Activated CD4-positive, alpha-beta memory T cell treated with anti-CD3 and anti-CD28 coated beads, Interleukin-2, amount 10 ng/mL, durations not matched to agents 7 days and 5 days (primary cell): Measurements from ENCODE around the gene EHD4. TPM values are rescaled to one million over a fixed set of nuclear protein-coding genes. Genes with fewer than 3 reads are reported as not detected.

Experiments used
- CTCF ChIA-PET: fragments of 350-600 bp; sonication (Branson Sonifier 250); formaldehyde crosslinking; loops from one replicate; lab custom pipeline; 2021; ENCODE audit warnings: antibody characterized with exemption, inconsistent platforms; lab: Charles Lee
- POLR2A ChIA-PET: fragments of 350-600 bp; sonication (Branson Sonifier 250); formaldehyde crosslinking; loops from one replicate; lab custom pipeline; 2021; ENCODE audit warnings: antibody characterized with exemption; lab: Charles Lee
- DNase-seq: peaks from one replicate; pipeline ENCODE4 v3.0.0-alpha.2; 2020
- H3K27ac Mint-ChIP-seq: one replicate; pipeline ENCODE4 v1.8.0; 2021; ENCODE audit warnings: mild to moderate bottlenecking, mixed read lengths
- H3K27me3 Mint-ChIP-seq: one replicate; pipeline ENCODE4 v1.8.0; 2021; ENCODE audit warnings: mixed read lengths
- H3K36me3 Mint-ChIP-seq: one replicate; pipeline ENCODE4 v1.8.0; 2021; ENCODE audit warnings: low read depth, mixed read lengths
- H3K4me1 Mint-ChIP-seq: one replicate; pipeline ENCODE4 v1.8.0; 2021; ENCODE audit warnings: mixed read lengths
- H3K4me3 Mint-ChIP-seq: one replicate; pipeline ENCODE4 v1.8.0; 2021; ENCODE audit warnings: mild to moderate bottlenecking, mixed read lengths
- H3K9me3 Mint-ChIP-seq: one replicate; pipeline ENCODE4 v1.8.0; 2021; ENCODE audit warnings: mixed read lengths
- total RNA-seq, 2 experiments: library from RNA; stranded (reverse); gene quantifications; one replicate each; pipeline ENCODE4 v1.2.3, GENCODE V29; 2021

The EHD4 gene
- total RNA-seq, 2 experiments from 2014 or later = 25.0 to 25.3 TPM

- Mint-ChIP-seq H3K4me3 (no peak overlapping the region), H3K4me1 (no peaks in the 10 kb centered on the region), H3K9me3 (no peaks in the 10 kb centered on the region), H3K27ac (no peak overlapping the region), H3K36me3 (no peaks in the 10 kb centered on the region), H3K27me3 (no peaks in the 10 kb centered on the region)
- no peak for DNase-seq
- POLR2A ChIA-PET = no interaction called here
- CTCF ChIA-PET = interaction anchor here (0.6 kb wide), 2 partner anchors 182 to 208 kb away, joined by 3 read pairs; no protein-coding TSS in a partner anchor
Measured at GRCh38 chr15:41992151-41992802, 19.9 kb upstream of the EHD4 start.

- H3K36me3 Mint-ChIP-seq = no peaks in the 10 kb centered on the region
- POLR2A ChIA-PET = no interaction called here
Measured at GRCh38 chr15:41990691-41991090, 18.3 kb upstream of the EHD4 start.

GRCh38 chr15:41990243-41990605 is 17.9 kb upstream of the EHD4 start:
- DNase-seq = no peak
- Mint-ChIP-seq H3K27me3 (no peaks in the 10 kb centered on the region), H3K4me1 (no peaks in the 10 kb centered on the region), H3K9me3 (no peaks in the 10 kb centered on the region), H3K4me3 (no peak overlapping the region), H3K36me3 (no peaks in the 10 kb centered on the region), H3K27ac (no peak overlapping the region)
- ChIA-PET CTCF (interaction anchor here (0.8 to 4.2 kb wide), 19 partner anchors 9 to 148 kb away, joined by 3 to 44 read pairs (median 5); no protein-coding TSS in a partner anchor), POLR2A (interaction anchor here (1.1 kb wide), 1 partner anchor 17 kb away, joined by 3 read pairs; no protein-coding TSS in a partner anchor)

More at GRCh38 chr15:41990691-41991090, 18.3 kb upstream of the EHD4 start:
- H3K4me3 Mint-ChIP-seq = no peak overlapping the region
- CTCF ChIA-PET = interaction anchor here (1.1 to 4.2 kb wide), 13 partner anchors 9 to 148 kb away, joined by 3 to 44 read pairs (median 5); no protein-coding TSS in a partner anchor
- H3K27ac Mint-ChIP-seq = no peak overlapping the region
- H3K4me1 Mint-ChIP-seq = no peaks in the 10 kb centered on the region
- no peaks in the 10 kb centered on the region for H3K27me3 Mint-ChIP-seq
- no peaks in the 10 kb centered on the region for H3K9me3 Mint-ChIP-seq
- no peak for DNase-seq

GRCh38 chr15:41989573-41990242 is 17.4 kb upstream of the EHD4 start:
- POLR2A ChIA-PET = interaction anchor here (0.8 to 1.1 kb wide), 3 partner anchors 17 to 70 kb away, joined by 3 to 4 read pairs (median 3); no protein-coding TSS in a partner anchor

GRCh38 chr15:41988896-41989572 is 16.7 kb upstream of the EHD4 start:
- H3K36me3 Mint-ChIP-seq = no peaks in the 10 kb centered on the region
- DNase-seq = no peak
- POLR2A ChIA-PET = interaction anchor here (0.6 to 1.1 kb wide), 5 partner anchors 10 to 156 kb away, joined by 3 to 4 read pairs (median 3); no protein-coding TSS in a partner anchor

More at GRCh38 chr15:41989573-41990242, 17.4 kb upstream of the EHD4 start:
- H3K4me3 Mint-ChIP-seq = no peak overlapping the region
- H3K27ac Mint-ChIP-seq = no peak overlapping the region
- peak; percentile 87 for DNase-seq
- no peaks in the 10 kb centered on the region for H3K36me3 Mint-ChIP-seq
- no peaks in the 10 kb centered on the region for H3K4me1 Mint-ChIP-seq
- no peaks in the 10 kb centered on the region for H3K27me3 Mint-ChIP-seq
- CTCF ChIA-PET = interaction anchor here (0.8 to 4.2 kb wide), 20 partner anchors 8 to 149 kb away, joined by 3 to 44 read pairs (median 5); no protein-coding TSS in a partner anchor
- no peaks in the 10 kb centered on the region for H3K9me3 Mint-ChIP-seq

GRCh38 chr15:41987925-41988275 is 15.5 kb upstream of the EHD4 start:
- ChIA-PET POLR2A (no interaction called here), CTCF (interaction anchor here (0.9 to 4.2 kb wide), 6 partner anchors 35 to 146 kb away, joined by 3 to 44 read pairs (median 11); no protein-coding TSS in a partner anchor)
- Mint-ChIP-seq H3K27me3 (no peaks in the 10 kb centered on the region), H3K9me3 (no peaks in the 10 kb centered on the region), H3K4me3 (no peak overlapping the region), H3K36me3 (no peaks in the 10 kb centered on the region), H3K27ac (no peak overlapping the region), H3K4me1 (no peaks in the 10 kb centered on the region)
- no peak for DNase-seq

More at GRCh38 chr15:41988896-41989572, 16.7 kb upstream of the EHD4 start:
- Mint-ChIP-seq H3K4me1 (no peaks in the 10 kb centered on the region), H3K27me3 (no peaks in the 10 kb centered on the region), H3K9me3 (no peaks in the 10 kb centered on the region), H3K4me3 (no peak overlapping the region), H3K27ac (no peak overlapping the region)
- CTCF ChIA-PET = interaction anchor here (0.8 to 4.2 kb wide), 19 partner anchors 12 to 396 kb away, joined by 3 to 44 read pairs (median 5); no protein-coding TSS in a partner anchor

GRCh38 chr15:41987246-41987924 is 15.0 kb upstream of the EHD4 start:
- Mint-ChIP-seq H3K9me3 (no peaks in the 10 kb centered on the region), H3K4me1 (peaks cover under 1% of the 10 kb centered on the region), H3K27ac (no peak overlapping the region), H3K36me3 (no peaks in the 10 kb centered on the region), H3K4me3 (no peak overlapping the region), H3K27me3 (no peaks in the 10 kb centered on the region)
- POLR2A ChIA-PET = interaction anchor here (0.9 kb wide), 1 partner anchor 17 kb away, joined by 3 read pairs; no protein-coding TSS in a partner anchor
- DNase-seq = no peak
- CTCF ChIA-PET = interaction anchor here (3.3 to 4.2 kb wide), 3 partner anchors 69 to 147 kb away, joined by 14 to 44 read pairs (median 32); no protein-coding TSS in a partner anchor

- ChIA-PET POLR2A (interaction anchor here (1.1 to 3.3 kb wide), 2 partner anchors 13 to 16 kb away, joined by 3 to 10 read pairs; partner anchors contain the start of gene EHD4), CTCF (interaction anchor here (1.1 to 1.4 kb wide), 2 partner anchors 72 to 75 kb away, joined by 3 to 6 read pairs; no protein-coding TSS in a partner anchor)
- Mint-ChIP-seq H3K27ac (no peak overlapping the region), H3K9me3 (no peaks in the 10 kb centered on the region), H3K27me3 (no peaks in the 10 kb centered on the region), H3K4me3 (no peak overlapping the region), H3K36me3 (no peaks in the 10 kb centered on the region), H3K4me1 (peaks cover 19% of the 10 kb centered on the region)
- no peak for DNase-seq
Measured at GRCh38 chr15:41985236-41986160, 13.1 kb upstream of the EHD4 start.

- ChIA-PET POLR2A (interaction anchor here (1.1 to 3.3 kb wide), 2 partner anchors 12 to 15 kb away, joined by 3 to 10 read pairs; partner anchors contain the start of gene EHD4), CTCF (interaction anchor here (0.8 kb wide), 1 partner anchor 36 kb away, joined by 4 read pairs; no protein-coding TSS in a partner anchor)
- H3K36me3 Mint-ChIP-seq = no peaks in the 10 kb centered on the region
- peaks cover 28% of the 10 kb centered on the region for H3K4me1 Mint-ChIP-seq
- H3K4me3 Mint-ChIP-seq = no peak overlapping the region
- H3K27me3 Mint-ChIP-seq = no peaks in the 10 kb centered on the region
- DNase-seq = no peak
- no peak overlapping the region for H3K27ac Mint-ChIP-seq
- H3K9me3 Mint-ChIP-seq = no peaks in the 10 kb centered on the region
Measured at GRCh38 chr15:41984622-41985021, 12.3 kb upstream of the EHD4 start.

GRCh38 chr15:41983621-41984571 is 11.5 kb upstream of the EHD4 start:
- Mint-ChIP-seq H3K27me3 (no peaks in the 10 kb centered on the region), H3K4me1 (peaks cover 33% of the 10 kb centered on the region), H3K4me3 (no peak overlapping the region), H3K9me3 (no peaks in the 10 kb centered on the region), H3K36me3 (no peaks in the 10 kb centered on the region), H3K27ac (no peak overlapping the region)
- no peak for DNase-seq
- CTCF ChIA-PET = interaction anchor here (0.8 kb wide), 1 partner anchor 35 kb away, joined by 4 read pairs; no protein-coding TSS in a partner anchor
- POLR2A ChIA-PET = interaction anchor here (0.9 to 3.3 kb wide), 3 partner anchors 11 to 89 kb away, joined by 3 to 10 read pairs (median 4); partner anchors contain the start of gene EHD4
